HG03378 (cell line): Measurements from ENCODE around the gene MLEC.

Experiments
- ATAC-seq: cut with Tn5 transposase; IDR thresholded peaks from one replicate; pipeline ENCODE4 v1.9.1; 2021; ENCODE audit warnings: mild to moderate bottlenecking, moderate library complexity; ENCODE audit not compliant: unreplicated experiment

The MLEC gene

DNA sequence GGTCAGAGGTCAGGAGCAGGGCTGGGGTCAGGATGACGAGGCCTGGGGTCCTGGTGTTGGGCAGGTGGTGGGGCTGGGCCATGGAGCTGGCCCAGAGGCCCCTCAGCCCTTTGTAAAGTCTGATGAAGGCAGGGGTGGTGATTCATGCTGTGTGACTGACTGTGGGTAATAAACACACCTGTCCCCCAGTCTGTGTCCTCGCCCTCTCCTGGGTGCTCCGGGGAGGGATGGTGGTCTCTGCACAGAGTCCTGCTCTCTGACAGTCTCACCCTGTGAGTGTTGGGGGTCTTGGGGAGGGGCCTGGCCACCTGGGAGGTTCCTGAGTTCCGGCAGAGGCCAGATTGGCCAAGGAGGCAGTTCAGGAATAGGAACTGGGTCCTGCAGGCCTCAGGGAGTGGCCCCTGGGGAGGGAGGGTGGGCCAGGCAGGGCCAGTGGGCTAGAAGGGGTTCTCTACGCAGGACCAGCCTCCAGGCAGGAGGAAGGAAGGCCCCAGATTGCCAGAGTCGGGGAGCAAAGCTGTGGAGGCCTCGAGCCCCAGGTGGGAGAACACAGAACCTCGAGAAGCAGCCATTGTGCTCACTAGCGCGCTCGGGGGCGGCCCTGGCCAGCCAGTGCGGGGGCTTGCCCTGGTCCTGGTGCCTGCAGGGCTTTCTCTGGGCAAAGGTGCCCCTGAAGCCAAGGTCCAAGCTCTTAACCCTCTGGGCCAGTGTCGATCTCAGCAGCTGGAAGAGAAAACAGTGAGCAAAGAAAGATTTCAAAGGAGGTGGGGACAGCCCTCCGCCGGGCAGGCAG lies 53.1 kb downstream of the MLEC start:
- no peak for ATAC-seq

DNA sequence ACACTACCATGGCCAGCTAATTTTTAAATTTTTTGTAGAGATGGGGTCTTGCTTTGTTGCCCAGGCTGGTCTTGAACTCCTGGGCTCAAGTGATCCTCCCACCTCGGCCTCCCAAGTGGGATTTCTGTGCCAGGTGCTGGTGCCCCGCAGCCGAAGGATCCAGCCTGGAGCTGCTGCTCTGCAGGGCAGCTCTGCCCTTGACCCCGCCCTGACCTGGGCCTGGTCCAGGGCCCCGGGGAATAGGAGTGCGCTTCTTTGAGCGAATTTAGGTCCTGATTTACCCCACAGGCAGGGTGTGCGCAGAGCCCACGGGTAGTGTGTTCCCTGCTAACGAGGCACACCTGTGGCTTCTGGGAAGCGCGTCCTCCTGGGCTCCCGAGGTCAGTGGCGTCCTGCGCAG lies 53.9 kb downstream of the MLEC start:
- no peak for ATAC-seq

DNA sequence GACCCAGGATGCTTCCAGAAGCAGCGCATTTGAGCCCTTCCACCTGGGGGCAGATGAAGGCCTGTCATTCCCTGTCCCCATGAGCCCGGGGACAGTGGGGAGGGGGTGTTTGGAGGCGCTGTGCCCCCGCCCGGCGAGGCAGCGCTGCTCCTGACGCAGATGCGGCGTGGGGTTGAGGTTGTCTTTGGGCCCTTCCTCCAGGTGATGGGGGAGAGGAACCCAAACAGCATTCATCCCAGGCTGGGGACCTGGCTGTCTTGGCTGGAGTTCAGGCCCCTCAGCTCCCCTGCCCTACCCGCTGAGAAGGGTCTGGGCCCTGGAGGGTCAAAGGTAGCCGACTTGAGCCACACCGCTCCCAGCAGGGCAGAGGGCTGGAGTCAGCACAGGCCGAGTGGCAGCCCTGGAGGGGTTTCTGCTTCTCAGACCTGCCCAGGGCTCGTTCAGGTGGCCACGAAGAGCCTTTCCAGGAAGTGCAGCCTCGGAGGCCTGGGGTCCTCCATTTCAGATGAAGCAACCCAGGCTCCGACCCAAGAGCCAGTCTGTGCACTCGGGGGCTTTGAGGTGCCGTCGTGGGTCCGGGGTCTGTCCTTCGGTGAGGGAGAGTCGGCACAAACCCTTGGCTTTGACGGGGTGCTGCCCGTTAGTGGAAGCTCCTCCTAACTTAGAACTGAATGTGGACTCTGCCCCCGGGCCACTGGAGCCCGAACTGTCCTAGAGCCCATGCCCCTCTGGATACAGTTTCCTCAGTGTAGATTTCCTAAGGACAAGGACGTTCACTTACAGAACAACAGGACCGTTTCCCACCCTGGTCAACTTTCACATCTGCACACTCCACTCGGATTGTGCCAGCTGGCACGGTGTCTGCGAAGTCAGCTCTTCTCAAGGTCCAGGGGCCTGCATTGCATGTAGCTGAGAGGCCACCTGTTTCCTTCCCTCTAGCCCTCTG lies 54.8 kb downstream of the MLEC start:
- no peak for ATAC-seq

DNA sequence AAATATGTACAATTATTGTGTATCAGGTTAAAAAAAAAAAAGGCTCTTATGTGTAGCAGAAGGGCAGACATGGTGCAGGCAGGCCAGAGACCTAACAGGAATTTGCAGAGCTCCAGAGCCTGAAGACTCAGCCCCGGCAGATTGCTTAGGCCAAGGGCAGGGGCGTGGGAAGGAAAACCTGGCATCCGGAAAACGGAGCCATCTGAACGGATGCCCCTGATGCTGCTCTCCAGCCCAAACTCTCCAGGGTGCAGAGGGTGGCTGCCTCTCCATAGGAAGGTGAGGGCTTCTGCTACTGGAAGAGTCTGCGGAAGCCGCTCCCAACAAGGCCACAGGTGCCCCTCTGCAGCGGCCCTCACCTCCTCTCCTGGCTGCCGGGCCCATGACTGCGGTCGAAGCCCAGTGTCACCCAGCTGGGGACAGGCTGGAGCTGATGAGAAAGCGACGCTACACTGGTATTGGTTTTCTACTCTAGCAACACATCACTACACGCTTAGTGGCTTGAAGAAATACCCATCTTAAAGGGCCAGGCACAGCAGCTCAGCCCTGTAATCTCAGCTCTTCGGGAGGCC lies 58.1 kb downstream of the MLEC start:
- ATAC-seq = no peak

DNA sequence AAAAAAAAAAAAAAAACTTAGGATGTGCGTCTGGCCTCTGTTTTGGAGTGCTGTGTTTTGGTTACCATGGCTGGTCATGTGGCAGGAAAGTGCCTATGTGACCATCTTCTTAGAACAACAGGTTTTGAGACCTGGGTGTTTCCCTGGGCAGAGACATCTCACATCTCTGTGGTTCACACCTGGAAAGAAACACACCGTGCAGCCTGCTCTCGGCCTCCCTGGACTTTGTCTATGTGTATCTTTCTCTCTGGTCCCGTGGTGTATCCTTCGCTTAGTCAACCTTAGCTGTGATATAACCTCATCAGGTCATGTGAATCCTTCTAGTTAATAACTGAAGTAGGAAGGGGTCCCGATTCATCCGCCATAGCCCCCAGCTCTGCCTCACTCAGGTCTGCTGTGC lies 61.3 kb downstream of the MLEC start:
- no peak for ATAC-seq

DNA sequence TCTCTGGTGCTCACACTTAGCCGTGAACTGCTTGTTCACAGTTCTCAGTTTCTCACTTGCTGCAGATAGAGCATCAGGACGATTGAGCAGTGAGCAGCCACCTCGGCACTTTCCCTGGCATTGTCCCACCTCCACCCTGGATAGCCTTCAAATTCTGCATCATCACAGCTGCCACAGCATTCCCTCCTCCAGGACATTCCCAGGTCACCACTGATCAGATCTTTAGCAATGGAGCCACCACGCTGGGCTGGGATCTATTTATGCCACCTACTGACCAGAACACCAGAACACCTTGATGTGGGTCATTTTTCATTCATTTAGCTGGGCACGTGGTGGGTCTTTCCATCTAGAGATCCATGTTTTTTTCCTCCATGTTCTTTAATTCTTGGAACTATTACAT lies 62.3 kb downstream of the MLEC start:
- ATAC-seq = no peak

DNA sequence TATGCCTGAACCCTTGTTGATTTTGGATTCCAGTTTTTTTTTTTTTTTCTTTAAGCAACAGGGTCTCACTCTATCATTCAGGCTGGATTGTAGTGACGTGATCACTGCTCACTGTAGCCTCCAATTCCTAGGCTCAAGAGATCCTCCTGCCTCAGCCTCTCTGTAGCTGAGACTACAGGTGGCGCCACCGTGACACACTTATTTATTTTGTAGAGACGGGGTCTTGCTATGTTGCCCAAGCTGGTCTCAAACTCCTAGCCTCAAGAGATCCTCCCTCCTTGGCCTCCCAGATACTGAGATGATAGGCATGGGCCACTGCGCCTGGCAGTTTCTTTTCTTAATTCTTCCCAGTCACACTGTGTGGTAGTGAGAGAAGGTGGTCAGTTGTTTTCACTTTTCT lies 63.9 kb downstream of the MLEC start:
- no peak for ATAC-seq

DNA sequence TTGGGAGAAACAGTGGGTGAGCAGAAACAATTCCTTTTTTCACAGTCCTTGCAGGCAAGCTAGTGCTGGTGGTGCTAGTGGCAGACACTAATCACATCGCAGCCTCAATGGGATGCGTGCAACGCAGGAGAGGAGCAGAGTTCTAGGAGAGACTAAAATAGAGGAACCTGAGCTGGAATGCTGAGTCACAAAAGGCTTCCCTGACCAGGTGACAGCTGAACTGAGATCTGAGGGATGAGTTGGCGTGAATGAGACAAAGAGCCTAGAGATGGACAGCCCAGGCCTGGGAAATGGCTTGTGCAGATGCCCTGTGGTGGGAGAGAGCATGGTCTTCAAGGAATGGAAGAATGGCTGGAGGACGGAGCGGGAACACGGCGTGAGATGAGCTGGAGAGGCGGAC lies 64.4 kb downstream of the MLEC start:
- no peak for ATAC-seq
